Spleen (tissue), 11 donors: ENCODE results near the gene VGLL4. TPM values are rescaled to one million over a fixed set of nuclear protein-coding genes. Genes with fewer than 3 reads are reported as not detected.
A peak's percentile ranks its signal among the peaks of the same experiment; 100 is the strongest.

Experiments
- DNase-seq: peaks from one replicate; pipeline ENCODE4 v3.0.0-alpha.2; 2020
- H3K27ac ChIP-seq, 8 donors: fragments of 200-600 bp; sonication (generic) in 7 of 8; 1 replicate in 4 of 8; 2 replicates in 4 of 8; pipeline versions ENCODE4 v1.5.0 to v1.8.0; 2016 to 2021; ENCODE audit warnings: inconsistent platforms in 4 of 8, mild to moderate bottlenecking in 4 of 8, moderate library complexity in 1 of 8
- H3K27me3 ChIP-seq, 7 donors: fragments of 200-600 bp; sonication (generic) in 6 of 7; replicated peaks in 1 of 7; 1 replicate in 4 of 7; 2 replicates in 3 of 7; pipeline versions ENCODE4 v1.5.0 to v1.8.0; 2016 to 2021; ENCODE audit warnings: inconsistent platforms in 3 of 7, mild to moderate bottlenecking in 1 of 7
- H3K36me3 ChIP-seq, 6 donors: fragments of 200-600 bp; sonication (generic) in 5 of 6; 1 replicate in 4 of 6; 2 replicates in 2 of 6; pipeline versions ENCODE4 v1.5.0 to v1.8.0; 2016 to 2021; ENCODE audit warnings: inconsistent platforms in 2 of 6
- H3K4me1 ChIP-seq, 6 donors: fragments of 200-600 bp; sonication (generic) in 5 of 6; 1 replicate in 3 of 6; 2 replicates in 3 of 6; pipeline versions ENCODE4 v1.5.0 to v1.8.0; 2016 to 2021; ENCODE audit warnings: inconsistent platforms in 3 of 6
- H3K4me3 ChIP-seq, 8 donors: fragments of 200-600 bp; sonication (generic) in 7 of 8; 1 replicate in 4 of 8; 2 replicates in 4 of 8; pipeline versions ENCODE4 v1.5.0 to v1.8.0; 2016 to 2021; ENCODE audit warnings: inconsistent platforms in 4 of 8, mild to moderate bottlenecking in 4 of 8, moderate library complexity in 2 of 8
- H3K9me3 ChIP-seq, 8 donors: fragments of 200-600 bp; sonication (generic) in 7 of 8; 1 replicate in 4 of 8; 2 replicates in 4 of 8; pipeline versions ENCODE4 v1.5.0 to v1.8.0; 2016 to 2021; ENCODE audit warnings: inconsistent platforms in 4 of 8
- POLR2A ChIP-seq, 3 donors: fragments of 450-650 bp; IDR thresholded peaks; one replicate each; pipeline ENCODE4 v1.5.1; 2017; ENCODE audit warnings: antibody characterized with exemption in 3 of 3, mild to moderate bottlenecking in 1 of 3
- POLR2AphosphoS5 ChIP-seq, 3 donors: sonication (generic); formaldehyde crosslinking; IDR thresholded peaks; one replicate each; pipeline ENCODE4 v1.5.1; 2017; ENCODE audit warnings: antibody characterized with exemption in 3 of 3
- WGBS, 5 donors: extraction: QIAGEN DNeasy Blood & Tissue Kit in 3 of 5; methylation state at CpG; one replicate each; pipeline versions ENCODE4 v1.1.5 to v1.1.7; 2013 to 2018; 5-methylcytosine and 5-hydroxymethylcytosine counted together
- intact Hi-C: fragments of 100-400 bp; cut with DNase I; formaldehyde crosslinking; loops from one replicate; pipeline ENCODE4 v1.15.0; 2023; ENCODE audit warnings: low total_unique reads
- polyA plus RNA-seq, 3 donors: library from polyadenylated mRNA; stranded (reverse); fragments of 200-250 nt; gene quantifications; one replicate each; pipeline ENCODE4 v1.2.1, GENCODE V29; 2013
- total RNA-seq, 7 donors: library from RNA; depleted of rRNA in 3 of 7; stranded (reverse); fragments of >200 nt in 3 of 7; fragmentation: NEBNext Ultra II Directional in 4 of 7; extraction: Animal tissue kit (Norgen Biotek cat#: 25700) in 4 of 7; gene quantifications; one replicate each; pipeline versions ENCODE4 v1.1.0 to v1.2.1, GENCODE V29; 2016 to 2021
- TF ChIP-seq, protein P1 (sequence below), 11 experiments: fragments of 200-600 bp in 7 of 11; fragments of 450-650 bp in 4 of 11; sonication (generic) in 4 of 11; IDR thresholded peaks in 8 of 11; conservative IDR thresholded peaks in 3 of 11; 1 replicate in 7 of 11; 2 replicates in 4 of 11; pipeline versions ENCODE4 v1.4.0 to v1.8.0; 2016 to 2021; ENCODE audit warnings: antibody characterized with exemption in 11 of 11, inconsistent platforms in 4 of 11, mild to moderate bottlenecking in 1 of 11
- donor health status: healthy with polysubstance abuse.
- donor health status: DM: no; HTN: no; CAD: no; lungs with moderate emphysema.
- donor health status: DM: no; HTN: no; CAD: no.
- donor health status: Bipolar disorder and iron deficiency.
- donor health status: healthy.
- donor health status: DM: no; HTN: no; CAD: no.
- donor health status: DM: yes; HTN: yes; CAD: no.

VGLL4 gene
- total and polyA plus RNA-seq, 10 donors = 13.5 to 80.2 (median 50.8) TPM

DNA sequence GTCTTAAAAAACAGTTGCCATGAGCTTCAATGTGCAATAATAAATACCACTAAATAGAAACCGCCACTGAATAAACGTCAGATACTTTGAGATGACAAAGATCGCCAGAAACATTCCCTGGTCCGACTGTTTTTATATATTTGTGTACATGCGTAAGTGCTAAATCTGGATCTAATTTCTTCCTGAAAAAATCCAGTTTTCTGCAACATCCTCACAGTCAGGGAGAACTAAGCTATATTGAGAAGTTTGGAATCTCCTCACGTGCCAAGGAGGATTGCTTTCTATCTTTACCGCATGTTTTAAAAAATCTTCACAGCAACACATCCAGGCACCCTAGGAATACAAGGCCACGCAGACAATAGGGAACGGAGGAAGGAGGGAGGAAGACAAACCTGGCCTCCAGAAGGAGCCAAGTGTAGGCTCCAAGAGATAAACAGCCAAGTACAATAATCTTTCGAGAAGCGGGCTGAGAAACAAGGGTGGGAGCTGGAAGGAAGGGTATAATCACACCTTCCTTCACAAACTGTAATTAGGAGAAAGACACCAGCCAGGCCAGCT, 5.7 kb downstream of the VGLL4 start:
- intact Hi-C loops = loop anchor here (10.0 kb wide), 1 partner anchor 53 kb away; no protein-coding TSS in a partner anchor
- WGBS, 5 donors = 60 to 76% (median 63%) methylated on average over 11 of the region's 11 CpGs
- DNase-seq = no peak
- H3K27ac ChIP-seq = peak overlapping the region in 6 of 8 donors; percentile 20 to 95 (median 54)
- TF ChIP-seq, protein P1, sequence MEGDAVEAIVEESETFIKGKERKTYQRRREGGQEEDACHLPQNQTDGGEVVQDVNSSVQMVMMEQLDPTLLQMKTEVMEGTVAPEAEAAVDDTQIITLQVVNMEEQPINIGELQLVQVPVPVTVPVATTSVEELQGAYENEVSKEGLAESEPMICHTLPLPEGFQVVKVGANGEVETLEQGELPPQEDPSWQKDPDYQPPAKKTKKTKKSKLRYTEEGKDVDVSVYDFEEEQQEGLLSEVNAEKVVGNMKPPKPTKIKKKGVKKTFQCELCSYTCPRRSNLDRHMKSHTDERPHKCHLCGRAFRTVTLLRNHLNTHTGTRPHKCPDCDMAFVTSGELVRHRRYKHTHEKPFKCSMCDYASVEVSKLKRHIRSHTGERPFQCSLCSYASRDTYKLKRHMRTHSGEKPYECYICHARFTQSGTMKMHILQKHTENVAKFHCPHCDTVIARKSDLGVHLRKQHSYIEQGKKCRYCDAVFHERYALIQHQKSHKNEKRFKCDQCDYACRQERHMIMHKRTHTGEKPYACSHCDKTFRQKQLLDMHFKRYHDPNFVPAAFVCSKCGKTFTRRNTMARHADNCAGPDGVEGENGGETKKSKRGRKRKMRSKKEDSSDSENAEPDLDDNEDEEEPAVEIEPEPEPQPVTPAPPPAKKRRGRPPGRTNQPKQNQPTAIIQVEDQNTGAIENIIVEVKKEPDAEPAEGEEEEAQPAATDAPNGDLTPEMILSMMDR (IDR thresholded peaks at IDR 0.05 in 8 of 11, conservative IDR thresholded peaks at IDR 0.05 in 3 of 11) = no peak
- TF ChIP-seq POLR2A (IDR thresholded peaks at IDR 0.05) (no peak), POLR2AphosphoS5 (IDR thresholded peaks at IDR 0.05) (no peak)
- no peaks in the 10 kb centered on the region for H3K27me3 ChIP-seq
- H3K36me3 ChIP-seq = peaks cover 0 to 6% (median 0%) of the 10 kb centered on the region in 6 donors
- H3K9me3 ChIP-seq = no peaks in the 10 kb centered on the region
- peak overlapping the region in 2 of 8 donors; percentile 8 to 21 for H3K4me3 ChIP-seq
- peaks cover 26 to 93% (median 74%) of the 10 kb centered on the region in 6 donors for H3K4me1 ChIP-seq

- no peak for DNase-seq
- H3K27me3 ChIP-seq = no peaks in the 10 kb centered on the region
- peak overlapping the region in 2 of 8 donors; percentile 54 to 72 for H3K27ac ChIP-seq
- H3K36me3 ChIP-seq = peaks cover 0 to 6% (median 0%) of the 10 kb centered on the region in 6 donors
- intact Hi-C loops = loop anchor here (10.0 kb wide), 1 partner anchor 52 kb away; no protein-coding TSS in a partner anchor
- no peak overlapping the region for H3K4me3 ChIP-seq
- no peaks in the 10 kb centered on the region for H3K9me3 ChIP-seq
- TF ChIP-seq POLR2AphosphoS5 (IDR thresholded peaks at IDR 0.05) = no peak
- TF ChIP-seq, protein P1 (IDR thresholded peaks at IDR 0.05 in 8 of 11, conservative IDR thresholded peaks at IDR 0.05 in 3 of 11) = no peak
- TF ChIP-seq POLR2A (IDR thresholded peaks at IDR 0.05) = no peak
- peaks cover 26 to 100% (median 84%) of the 10 kb centered on the region in 6 donors for H3K4me1 ChIP-seq
- 78 to 88% (median 83%) methylated on average over 3 of the region's 3 CpGs for WGBS, 5 donors
Measured at GRCh38 chr3:11636394-11636770, 7.3 kb downstream of the VGLL4 start.

- Histone ChIP-seq H3K27ac (peak overlapping the region in 5 of 8 donors; percentile 53 to 72 (median 61)), H3K27me3 (no peaks in the 10 kb centered on the region), H3K36me3 (peaks cover 0 to 6% (median 0%) of the 10 kb centered on the region in 6 donors), H3K4me3 (no peak overlapping the region), H3K9me3 (no peaks in the 10 kb centered on the region), H3K4me1 (peaks cover 23 to 100% (median 84%) of the 10 kb centered on the region in 6 donors)
- WGBS, 5 donors = 49 to 75% (median 62%) methylated on average over 7 of the region's 7 CpGs
- DNase-seq = no peak
- intact Hi-C loops = loop anchor here (10.0 kb wide), 1 partner anchor 51 kb away; no protein-coding TSS in a partner anchor
- TF ChIP-seq, protein P1 (IDR thresholded peaks at IDR 0.05 in 8 of 11, conservative IDR thresholded peaks at IDR 0.05 in 3 of 11) = no peak
- TF ChIP-seq POLR2AphosphoS5 (IDR thresholded peaks at IDR 0.05) = no peak
- TF ChIP-seq POLR2A (IDR thresholded peaks at IDR 0.05) = no peak
Measured at GRCh38 chr3:11635680-11636393, 7.9 kb downstream of the VGLL4 start.
